Measurements from ENCODE around the gene CCDC63. TPM values are rescaled to one million over a fixed set of nuclear protein-coding genes. Genes with fewer than 3 reads are reported as not detected.
A peak's percentile ranks its signal among the peaks of the same experiment; 100 is the strongest.

CCDC63 gene
- total RNA-seq, 1 experiment from 2014 or later: not detected

GRCh38 chr12:110888256-110888991 is 41.6 kb downstream of the CCDC63 start:
- intact Hi-C loops (cut with micrococcal nuclease; ENCODE audit: unreplicated experiment): loop anchor here (10.0 kb wide), 2 partner anchors 54 to 184 kb away; no protein-coding TSS in a partner anchor
- no peaks in the 10 kb centered on the region for H3K27me3 ChIP-seq (ENCODE audit: control insufficient read depth, insufficient read depth, low read length)
- H3K4me1 ChIP-seq (ENCODE audit: control insufficient read depth, insufficient read depth, low read length): no peaks in the 10 kb centered on the region
- H3K27ac ChIP-seq (ENCODE audit: low read length): no peak overlapping the region
- no peaks in the 10 kb centered on the region for H3K9me3 ChIP-seq (ENCODE audit: control insufficient read depth, insufficient read depth, low read depth, low read length)
- TF ChIP-seq SIN3A (IDR thresholded peaks at IDR 0.05; ENCODE audit: borderline replicate concordance, insufficient read depth, low read depth, low read length): no peak
- no peak for TF ChIP-seq REST (IDR thresholded peaks at IDR 0.05; ENCODE audit: insufficient read depth in 1 of 2, low read depth in 2 of 2, low read length in 1 of 2)
- TF ChIP-seq TCF7L2 (IDR thresholded peaks at IDR 0.05; ENCODE audit: low read depth, low read length): no peak
- no peak for TF ChIP-seq POLR2AphosphoS5 (IDR thresholded peaks at IDR 0.05; ENCODE audit: low read depth, low read length)
- no peak; the same call in none of the 2 replicates for TF ChIP-seq CTCF (IDR thresholded peaks at IDR 0.05)
- in situ Hi-C loops (cut with HindIII; ENCODE audit: low pct_unique_long_range_greater_than_20kb, low sequenced_read_pairs): no loop called here
- ATAC-seq: no peak; the same call in 1 of the 2 replicates
- CTCF ChIA-PET: interaction anchor here (0.7 to 0.8 kb wide), 2 partner anchors 36 to 116 kb away, joined by 3 read pairs; no protein-coding TSS in a partner anchor
- no TSS peak for BruUV-seq (replicated peaks)
- peak overlapping the region; percentile 41 to 70; a peak in 2 of 4 replicates for H3K4me3 ChIP-seq (ENCODE audit: low read depth in 2 of 2, low read length in 2 of 2)
- POLR2A ChIA-PET: interaction anchor here (0.6 kb wide), 2 partner anchors 42 to 428 kb away, joined by 3 read pairs; no protein-coding TSS in a partner anchor
- no peaks in the 10 kb centered on the region for H3K36me3 ChIP-seq (ENCODE audit: control insufficient read depth, insufficient read depth, low read length)
- DNase-seq (ENCODE audit: low read depth, low spot score): no peak

GRCh38 chr12:110889361-110889760 is 42.6 kb downstream of the CCDC63 start:
- in situ Hi-C loops (cut with HindIII; ENCODE audit: low pct_unique_long_range_greater_than_20kb, low sequenced_read_pairs): no loop called here
- TF ChIP-seq CTCF (IDR thresholded peaks at IDR 0.05) (no peak), SIN3A (IDR thresholded peaks at IDR 0.05; ENCODE audit: borderline replicate concordance, insufficient read depth, low read depth, low read length) (no peak), POLR2AphosphoS5 (IDR thresholded peaks at IDR 0.05; ENCODE audit: low read depth, low read length) (no peak), REST (IDR thresholded peaks at IDR 0.05; ENCODE audit: insufficient read depth in 1 of 2, low read depth in 2 of 2, low read length in 1 of 2) (no peak), TCF7L2 (IDR thresholded peaks at IDR 0.05; ENCODE audit: low read depth, low read length) (no peak)
- POLR2A ChIA-PET: interaction anchor here (0.6 kb wide), 1 partner anchor 427 kb away, joined by 3 read pairs; no protein-coding TSS in a partner anchor

More at GRCh38 chr12:110889361-110889760, 42.6 kb downstream of the CCDC63 start:
- ATAC-seq (no peak), DNase-seq (ENCODE audit: low read depth, low spot score) (no peak)
- no peaks in the 10 kb centered on the region for H3K9me3 ChIP-seq (ENCODE audit: control insufficient read depth, insufficient read depth, low read depth, low read length)
- no peaks in the 10 kb centered on the region for H3K4me1 ChIP-seq (ENCODE audit: control insufficient read depth, insufficient read depth, low read length)
- CTCF ChIA-PET: interaction anchor here (0.5 kb wide), 1 partner anchor 296 kb away, joined by 4 read pairs; no protein-coding TSS in a partner anchor
- no peaks in the 10 kb centered on the region for H3K27me3 ChIP-seq (ENCODE audit: control insufficient read depth, insufficient read depth, low read length)
- H3K36me3 ChIP-seq (ENCODE audit: control insufficient read depth, insufficient read depth, low read length): no peaks in the 10 kb centered on the region
- no TSS peak for BruUV-seq (replicated peaks)
- no peak overlapping the region for H3K4me3 ChIP-seq (ENCODE audit: low read depth in 2 of 2, low read length in 2 of 2)
- H3K27ac ChIP-seq (ENCODE audit: low read length): no peak overlapping the region
- intact Hi-C loops (cut with micrococcal nuclease; ENCODE audit: unreplicated experiment): loop anchor here (10.0 kb wide), 2 partner anchors 55 to 185 kb away; no protein-coding TSS in a partner anchor

Data from Panc1 (cell line).